ENCODE measurements around the gene DPP6. TPM values are rescaled to one million over a fixed set of nuclear protein-coding genes. Genes with fewer than 3 reads are reported as not detected.

The DPP6 gene
- total and polyA plus RNA-seq, 11 donors: 0.05 to 2.9 (median 0.11) TPM; not detected in 3

- no peaks in the 10 kb centered on the region for H3K4me1 ChIP-seq
- TF ChIP-seq, protein P1, sequence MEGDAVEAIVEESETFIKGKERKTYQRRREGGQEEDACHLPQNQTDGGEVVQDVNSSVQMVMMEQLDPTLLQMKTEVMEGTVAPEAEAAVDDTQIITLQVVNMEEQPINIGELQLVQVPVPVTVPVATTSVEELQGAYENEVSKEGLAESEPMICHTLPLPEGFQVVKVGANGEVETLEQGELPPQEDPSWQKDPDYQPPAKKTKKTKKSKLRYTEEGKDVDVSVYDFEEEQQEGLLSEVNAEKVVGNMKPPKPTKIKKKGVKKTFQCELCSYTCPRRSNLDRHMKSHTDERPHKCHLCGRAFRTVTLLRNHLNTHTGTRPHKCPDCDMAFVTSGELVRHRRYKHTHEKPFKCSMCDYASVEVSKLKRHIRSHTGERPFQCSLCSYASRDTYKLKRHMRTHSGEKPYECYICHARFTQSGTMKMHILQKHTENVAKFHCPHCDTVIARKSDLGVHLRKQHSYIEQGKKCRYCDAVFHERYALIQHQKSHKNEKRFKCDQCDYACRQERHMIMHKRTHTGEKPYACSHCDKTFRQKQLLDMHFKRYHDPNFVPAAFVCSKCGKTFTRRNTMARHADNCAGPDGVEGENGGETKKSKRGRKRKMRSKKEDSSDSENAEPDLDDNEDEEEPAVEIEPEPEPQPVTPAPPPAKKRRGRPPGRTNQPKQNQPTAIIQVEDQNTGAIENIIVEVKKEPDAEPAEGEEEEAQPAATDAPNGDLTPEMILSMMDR (IDR thresholded peaks at IDR 0.05): no peak
- TF ChIP-seq POLR2A (IDR thresholded peaks at IDR 0.05): no peak
- no peaks in the 10 kb centered on the region for H3K36me3 ChIP-seq
- H3K27ac ChIP-seq: no peak overlapping the region
- no peak for ATAC-seq
- 74 to 81% (median 80%) methylated on average over 6 of the region's 6 CpGs for WGBS, 4 donors
- no peaks in the 10 kb centered on the region for H3K9me3 ChIP-seq
- H3K27me3 ChIP-seq: no peaks in the 10 kb centered on the region
- intact Hi-C loops (cut with DNase I): no loop called here
- no peak for DNase-seq
- no peak overlapping the region for H3K4me3 ChIP-seq
Observed at GRCh38 chr7:154415709-154416399, 363.7 kb downstream of the DPP6 start.

GRCh38 chr7:154416714-154417113, 364.5 kb downstream of the DPP6 start:
- no peak for TF ChIP-seq POLR2A (IDR thresholded peaks at IDR 0.05)
- TF ChIP-seq, protein P1 (IDR thresholded peaks at IDR 0.05): no peak
- no peak overlapping the region for H3K27ac ChIP-seq
- ATAC-seq (no peak), DNase-seq (no peak)
- no peak overlapping the region for H3K4me3 ChIP-seq
- no peaks in the 10 kb centered on the region for H3K36me3 ChIP-seq
- no peaks in the 10 kb centered on the region for H3K4me1 ChIP-seq
- no peaks in the 10 kb centered on the region for H3K27me3 ChIP-seq
- WGBS, 4 donors: 43 to 54% (median 46%) methylated on average over 6 of the region's 6 CpGs
- intact Hi-C loops (cut with DNase I): no loop called here
- no peaks in the 10 kb centered on the region for H3K9me3 ChIP-seq

DNA sequence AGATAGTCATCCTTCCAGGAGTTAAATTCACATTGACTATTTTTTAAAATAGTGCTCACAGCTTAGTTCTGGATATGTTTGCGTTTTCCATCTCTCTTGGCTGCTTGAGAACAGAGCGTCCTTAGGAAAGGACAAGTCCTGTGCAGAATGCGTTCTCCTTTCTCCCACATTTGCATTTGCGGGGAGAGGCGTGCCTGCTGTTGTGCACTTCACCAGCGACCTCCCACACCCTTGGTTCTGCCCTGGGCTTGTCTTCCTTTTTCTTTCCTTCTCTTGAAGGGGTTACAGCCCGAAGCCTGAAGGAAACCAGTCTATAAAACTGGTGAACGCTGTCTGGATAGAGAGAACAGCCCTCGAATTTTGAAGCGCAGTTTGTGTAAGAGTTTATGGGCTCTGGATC, 367.1 kb downstream of the DPP6 start:
- TF ChIP-seq, protein P1 (IDR thresholded peaks at IDR 0.05): no peak
- no peak for TF ChIP-seq POLR2A (IDR thresholded peaks at IDR 0.05)
- intact Hi-C loops (cut with DNase I): no loop called here
- Histone ChIP-seq H3K27ac (no peak overlapping the region), H3K4me3 (no peak overlapping the region), H3K27me3 (no peaks in the 10 kb centered on the region), H3K36me3 (no peaks in the 10 kb centered on the region), H3K4me1 (no peaks in the 10 kb centered on the region), H3K9me3 (no peaks in the 10 kb centered on the region)
- DNase-seq (no peak), ATAC-seq (no peak)
- 74 to 81% (median 76%) methylated on average over 10 of the region's 10 CpGs for WGBS, 4 donors

- DNase-seq: no peak
- peak in 3 of 4 donors; percentile 29 to 80 (median 56) for ATAC-seq
- no peaks in the 10 kb centered on the region for H3K9me3 ChIP-seq
- no peak for TF ChIP-seq POLR2A (IDR thresholded peaks at IDR 0.05)
- TF ChIP-seq, protein P1 (IDR thresholded peaks at IDR 0.05): no peak
- no peak overlapping the region for H3K27ac ChIP-seq
- H3K27me3 ChIP-seq: no peaks in the 10 kb centered on the region
- WGBS, 4 donors: 14 to 23% (median 19%) methylated on average over 4 of the region's 4 CpGs
- no peaks in the 10 kb centered on the region for H3K36me3 ChIP-seq
- intact Hi-C loops (cut with DNase I): no loop called here
- H3K4me3 ChIP-seq: no peak overlapping the region
- no peaks in the 10 kb centered on the region for H3K4me1 ChIP-seq
Observed at GRCh38 chr7:154423231-154423630, 371.0 kb downstream of the DPP6 start.

All from heart left ventricle (tissue), 16 donors.